IPS-18c (cell line): Measurements from ENCODE around the gene HSD3B7.
"Not testable (repeated sequence)": the region's sequence is repeated elsewhere in the genome, so short reads cannot be mapped to it uniquely, and the experiment has no call there.

ENCODE experiments used
- H3K4me3 ChIP-seq: 2 replicates; pipeline ENCODE4 v1.7.0; 2013; ENCODE audit warnings: low read depth, mild to moderate bottlenecking, low read length, moderate library complexity; ENCODE audit not compliant: insufficient read depth
- H3K9me3 ChIP-seq: one replicate; pipeline ENCODE4 v1.6.1; 2013; ENCODE audit warnings: mild to moderate bottlenecking, low read length, moderate library complexity; ENCODE audit not compliant: control insufficient read depth, insufficient read depth

HSD3B7 gene

DNA sequence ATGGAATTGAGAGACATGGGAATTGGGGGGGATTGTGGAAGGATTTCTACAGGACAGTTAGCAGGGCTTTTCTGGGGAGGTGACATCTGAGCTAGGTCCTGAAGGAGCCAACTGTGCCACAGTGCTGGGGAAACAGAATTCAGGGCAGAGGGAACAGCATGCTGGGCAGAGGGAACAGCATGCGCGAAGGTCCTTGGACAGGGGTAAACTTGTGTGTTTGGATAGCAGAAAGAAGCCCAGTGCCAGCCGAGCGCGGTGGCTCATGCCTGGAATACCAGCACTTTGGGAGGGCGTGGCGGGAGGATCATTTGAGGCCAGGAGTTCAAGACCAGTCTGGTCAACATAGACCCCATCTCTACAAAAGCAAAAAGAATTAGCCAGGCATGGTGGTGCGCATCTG is 21.6 kb downstream of the HSD3B7 start:
- Histone ChIP-seq H3K4me3 (no peak overlapping the region), H3K9me3 (peaks cover 3% of the 10 kb centered on the region)

DNA sequence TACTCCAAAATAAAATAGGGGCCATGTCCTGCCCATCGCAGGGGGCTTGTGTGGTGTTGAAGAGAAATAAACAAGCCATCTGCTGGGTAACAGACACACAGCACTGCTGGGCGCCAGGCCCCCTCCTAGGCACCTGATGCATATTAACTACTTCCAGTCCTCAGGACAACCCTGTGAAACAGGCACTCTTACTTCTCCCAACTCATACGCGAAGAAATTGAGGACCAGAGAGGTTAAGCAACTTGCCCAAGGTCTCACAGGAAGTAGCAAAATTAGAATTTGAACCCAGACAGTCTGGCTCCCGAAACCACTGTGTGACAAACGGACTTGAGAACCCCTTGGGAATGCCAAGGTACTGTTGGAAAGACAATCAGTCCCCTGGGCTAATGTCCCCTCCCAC is 22.7 kb downstream of the HSD3B7 start:
- Histone ChIP-seq H3K9me3 (peaks cover 3% of the 10 kb centered on the region), H3K4me3 (no peak overlapping the region)

DNA sequence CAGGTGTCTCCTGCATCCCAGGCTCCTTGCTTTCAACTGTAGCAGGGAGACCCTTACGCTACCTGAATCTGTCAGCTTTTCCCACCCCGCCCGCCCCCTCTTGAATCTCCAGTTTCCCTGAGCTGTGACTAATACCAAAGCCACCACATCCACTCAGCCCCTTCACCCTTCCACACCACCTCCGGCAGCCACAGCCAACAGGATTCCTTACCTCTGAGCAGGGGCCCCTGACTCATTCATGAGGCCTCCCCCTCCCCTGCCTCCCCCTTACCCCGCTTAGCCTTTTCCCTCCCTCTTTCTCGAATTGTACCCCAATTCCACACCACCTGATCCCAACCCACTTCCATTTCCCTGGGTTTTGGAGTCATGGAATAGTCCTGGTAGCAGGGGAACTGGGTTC is 23.1 kb downstream of the HSD3B7 start:
- H3K9me3 ChIP-seq = peaks cover 3% of the 10 kb centered on the region
- H3K4me3 ChIP-seq = no peak overlapping the region

DNA sequence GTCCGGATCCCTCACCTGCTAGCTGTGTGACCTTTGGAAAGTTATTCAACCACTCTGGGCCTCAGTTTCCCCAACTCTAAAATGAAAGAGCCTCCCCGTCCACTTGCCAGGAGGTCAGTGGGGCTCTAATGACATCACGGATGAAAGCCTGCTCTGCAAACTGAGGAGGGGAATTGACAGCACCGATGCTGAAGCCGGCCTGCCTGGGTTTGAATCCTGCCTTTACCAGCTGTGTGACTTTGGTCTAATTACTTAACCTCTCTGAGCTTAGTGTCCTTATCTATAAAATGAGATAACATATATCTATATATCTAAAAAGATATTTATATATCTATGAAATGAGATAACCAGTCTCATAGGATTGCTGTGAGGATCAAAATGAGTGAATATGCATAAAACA is 23.5 kb downstream of the HSD3B7 start:
- no peak overlapping the region for H3K4me3 ChIP-seq
- peaks cover 3% of the 10 kb centered on the region for H3K9me3 ChIP-seq

DNA sequence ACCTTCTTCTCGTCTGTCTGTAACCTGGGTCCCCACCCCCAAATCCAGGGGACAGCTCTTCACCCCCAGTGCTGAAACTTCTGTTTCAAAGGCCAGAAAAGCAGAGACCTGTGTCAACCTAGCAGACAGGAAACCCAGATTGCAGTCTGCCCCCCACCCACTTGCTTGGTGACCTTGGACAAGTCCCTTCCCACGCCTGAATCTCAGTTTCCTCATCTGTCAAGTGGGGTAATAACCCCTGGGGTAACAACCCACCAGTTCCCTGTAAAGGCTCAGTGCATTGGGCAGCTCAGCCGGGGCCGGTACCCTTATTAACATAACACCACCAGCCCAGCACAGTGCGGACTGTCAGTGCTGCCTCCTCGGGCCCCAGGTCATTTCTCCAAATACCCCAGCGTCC is 24.1 kb downstream of the HSD3B7 start:
- H3K9me3 ChIP-seq = peaks cover 3% of the 10 kb centered on the region
- H3K4me3 ChIP-seq = peak overlapping the region; percentile 58; the same call in 1 of the 2 replicates

DNA sequence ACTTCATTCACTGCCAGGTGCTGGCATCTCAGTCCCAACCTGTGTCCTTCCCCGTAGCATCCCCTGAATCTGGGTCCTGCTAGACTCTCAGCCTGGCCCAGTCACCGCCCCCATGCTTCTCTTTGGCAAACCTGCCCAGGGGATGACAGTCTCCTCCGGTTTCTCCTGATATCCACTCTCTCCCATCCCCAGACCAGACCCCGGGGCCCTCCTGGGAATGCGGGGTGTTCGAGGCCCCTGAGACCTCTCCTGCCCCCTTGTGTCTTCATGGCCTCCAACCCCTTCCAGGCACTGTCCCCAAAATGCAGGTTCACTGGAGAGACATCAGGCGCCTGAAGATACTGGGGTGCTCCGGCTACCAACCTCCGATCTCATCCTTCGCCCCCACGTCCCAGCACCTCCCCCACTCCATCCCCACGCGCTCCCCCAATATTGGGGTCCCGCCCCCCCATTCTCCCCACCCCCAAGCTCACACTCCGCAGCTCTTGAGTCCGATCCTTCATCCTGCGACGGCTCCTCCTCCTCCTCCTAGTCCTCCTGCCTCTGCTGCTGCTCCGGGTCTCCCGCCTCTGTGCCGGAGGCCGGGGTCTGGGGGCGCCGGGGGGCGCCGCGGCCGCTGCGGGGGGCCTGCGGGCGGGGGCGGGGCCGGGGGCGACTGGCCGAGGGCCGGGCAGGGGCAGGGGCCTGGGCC is 25.0 kb downstream of the HSD3B7 start:
- peak overlapping the region; percentile 58 for H3K4me3 ChIP-seq
- peaks cover 3% of the 10 kb centered on the region for H3K9me3 ChIP-seq

DNA sequence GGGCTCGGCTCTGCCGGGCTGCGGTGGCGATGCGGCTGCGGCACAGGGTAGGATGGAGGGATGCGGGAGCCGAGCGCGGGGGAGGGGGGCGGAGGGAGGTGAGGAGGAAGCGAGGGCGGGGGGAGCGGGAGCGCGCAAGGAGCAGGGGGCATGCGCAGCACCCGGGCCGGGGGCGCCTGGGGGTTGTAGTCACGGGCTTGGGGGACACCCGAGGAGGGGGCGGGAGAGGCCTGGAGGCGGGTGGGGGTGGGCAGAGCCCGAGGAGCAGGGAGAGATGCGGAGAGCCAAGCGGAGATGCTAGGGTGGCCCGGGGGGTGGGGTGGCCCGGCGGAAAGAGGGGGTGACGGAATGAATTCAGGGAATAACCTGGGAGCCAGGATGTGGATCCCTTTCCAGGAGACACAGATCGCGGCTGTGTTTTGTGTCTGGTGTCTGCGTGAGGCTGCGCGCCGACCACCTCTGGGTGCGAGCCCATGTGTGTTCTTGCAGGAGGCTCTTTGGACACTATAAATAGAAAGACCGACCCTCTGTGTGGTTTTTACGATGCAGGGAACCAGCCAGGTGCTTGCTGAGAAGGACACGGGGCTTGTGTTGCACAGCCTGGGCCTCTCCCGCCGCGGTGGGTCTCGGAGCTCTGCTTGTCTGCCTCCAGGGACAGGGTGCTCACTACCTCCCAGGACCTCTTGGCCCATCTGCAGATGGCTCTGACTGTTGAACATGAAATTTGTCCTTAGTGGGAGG is 25.7 kb downstream of the HSD3B7 start, which contains the start of gene STX1B:
Gene STX1B, minus strand, starts transcription at position 54 of the 741 bp plus-strand sequence. CDS start 242 bp downstream, outside the sequence.
- Histone ChIP-seq H3K4me3 (peak within 1 kb of the TSS; percentile 58), H3K9me3 (peaks cover 3% of the 10 kb centered on the region)

DNA sequence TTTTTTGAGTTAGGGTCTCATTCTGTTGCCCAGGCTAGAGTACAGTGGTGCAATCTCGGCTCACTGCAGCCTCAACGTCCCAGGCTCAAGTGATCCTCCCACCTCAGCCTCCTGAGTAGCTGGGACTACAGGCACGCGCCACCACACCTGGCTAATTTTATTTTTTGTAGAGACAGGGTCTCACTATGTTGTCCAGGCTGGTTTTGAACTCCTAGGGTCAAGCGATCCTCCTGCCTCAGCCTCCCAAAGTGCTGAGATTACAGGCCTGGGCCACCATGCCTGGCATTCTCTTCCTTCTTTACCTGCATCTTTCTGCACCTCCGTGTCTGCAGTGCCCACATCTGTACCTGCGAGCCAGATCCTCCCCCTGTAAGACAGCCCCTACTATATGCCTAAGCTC is 26.8 kb downstream of the HSD3B7 start:
- not testable (repeated sequence) for H3K4me3 ChIP-seq, H3K9me3 ChIP-seq

DNA sequence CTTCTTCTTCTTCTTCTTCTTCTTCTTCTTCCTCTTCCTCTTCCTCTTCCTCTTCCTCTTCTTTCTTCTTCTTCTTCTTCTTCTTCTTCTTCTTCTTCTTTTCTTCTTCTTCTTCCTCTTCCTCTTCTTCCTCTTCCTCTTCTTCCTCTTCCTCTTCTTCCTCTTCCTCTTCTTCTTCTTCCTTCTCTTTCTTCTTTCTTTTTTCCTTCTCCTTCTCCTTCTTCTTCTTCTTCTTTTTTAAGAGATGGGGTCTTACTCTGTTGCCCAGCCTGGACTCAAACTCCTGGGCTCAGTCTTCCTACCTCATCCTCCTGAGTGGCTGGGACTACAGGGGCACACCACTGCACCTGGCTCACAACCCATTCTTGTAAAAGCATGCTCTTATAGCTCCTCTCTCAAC is 28.3 kb downstream of the HSD3B7 start:
- H3K4me3 ChIP-seq, H3K9me3 ChIP-seq: not testable (repeated sequence)

DNA sequence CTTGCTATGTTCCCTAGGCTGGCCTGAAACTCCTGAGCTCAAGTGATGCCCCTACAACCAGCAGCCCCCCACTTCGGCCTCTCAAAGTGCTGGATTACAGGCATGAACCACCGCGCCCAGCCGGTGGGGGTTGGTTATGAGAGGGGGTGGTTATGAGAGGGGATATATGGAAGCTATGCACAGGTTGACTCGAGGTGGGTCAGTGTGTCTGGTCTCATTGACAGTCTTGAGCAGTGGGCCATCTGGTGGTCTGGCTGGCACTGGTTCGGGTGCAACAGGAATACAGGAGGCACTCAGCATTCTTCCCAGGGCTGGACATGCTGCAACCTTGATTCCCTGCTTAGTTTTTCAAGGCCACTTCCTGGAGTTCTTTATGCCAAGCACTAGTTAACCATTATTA is 31.0 kb downstream of the HSD3B7 start:
- peaks cover 3% of the 10 kb centered on the region for H3K9me3 ChIP-seq
- H3K4me3 ChIP-seq = no peak overlapping the region

DNA sequence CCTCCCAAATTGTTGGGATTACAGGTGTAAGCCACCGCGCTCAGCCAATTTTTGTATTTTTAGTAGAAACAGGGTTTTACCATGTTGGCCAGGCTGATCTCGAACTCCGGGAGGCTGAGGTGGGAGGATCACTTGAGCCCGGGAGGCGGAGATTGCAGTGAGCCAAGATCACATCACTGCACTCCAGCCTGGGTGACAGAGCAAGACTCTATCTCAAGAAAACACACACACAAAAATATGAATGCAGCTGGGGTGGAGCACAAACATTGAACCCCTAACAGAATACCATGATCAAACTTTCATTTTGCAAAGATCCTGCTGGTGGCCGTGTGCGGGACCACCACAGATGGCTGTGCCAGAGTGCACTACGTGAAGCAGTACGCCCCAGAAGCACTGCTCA is 32.7 kb downstream of the HSD3B7 start:
- not testable (repeated sequence) for H3K9me3 ChIP-seq, H3K4me3 ChIP-seq

DNA sequence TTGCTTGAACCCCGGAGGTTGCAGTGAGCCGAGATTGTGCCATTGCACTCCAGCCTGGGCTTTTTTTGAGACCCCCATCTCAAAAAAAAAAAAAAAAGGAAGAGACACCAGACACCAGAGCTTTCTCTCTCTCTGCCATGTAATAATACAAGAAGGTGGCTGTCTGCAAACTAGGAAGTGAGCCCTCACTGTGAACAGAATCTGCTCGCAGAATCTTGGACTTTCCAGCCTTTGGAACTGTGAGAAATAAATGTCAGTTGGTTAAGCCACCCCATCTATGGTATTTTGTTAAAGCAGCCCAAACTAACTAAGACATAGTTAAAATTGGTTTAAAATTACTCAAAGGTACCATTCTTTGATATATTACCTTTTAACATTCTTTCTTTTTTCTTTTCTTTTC is 35.5 kb downstream of the HSD3B7 start:
- Histone ChIP-seq H3K9me3 (no peaks in the 10 kb centered on the region), H3K4me3 (no peak overlapping the region)

DNA sequence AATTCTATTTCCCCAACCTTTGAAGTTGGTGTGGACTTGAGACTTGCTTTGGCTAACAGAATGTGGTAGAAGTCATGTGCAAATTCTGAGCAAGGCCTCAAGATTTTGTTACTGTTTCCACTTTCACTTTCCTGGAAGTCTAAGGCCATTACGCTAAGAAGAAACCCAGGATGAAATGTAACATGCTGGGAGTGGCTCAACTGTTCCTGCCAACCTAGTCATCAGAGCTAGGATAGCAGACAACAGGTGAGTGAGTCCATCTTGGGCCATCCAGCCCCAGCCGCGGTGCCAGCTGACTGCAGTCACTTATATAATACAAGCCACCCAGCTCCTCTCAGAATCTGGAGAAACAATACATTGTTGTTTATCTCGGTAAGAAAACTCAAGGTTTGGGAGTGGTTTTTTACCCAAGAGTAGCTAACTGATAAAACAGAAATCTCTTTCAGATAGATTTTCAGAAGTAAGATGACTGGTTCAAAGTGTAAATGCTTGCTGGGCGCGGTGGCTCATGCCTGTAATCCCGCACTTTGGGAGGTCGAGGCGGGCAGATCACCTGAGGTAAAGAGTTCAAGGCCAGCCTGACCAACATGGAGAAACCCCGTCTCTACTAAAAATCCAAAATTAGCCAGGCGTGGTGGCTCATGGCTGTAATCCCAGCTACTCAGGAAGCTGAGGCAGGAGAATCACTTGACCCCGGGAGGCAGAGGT is 37.7 kb downstream of the HSD3B7 start:
- Histone ChIP-seq H3K4me3 (no peak overlapping the region), H3K9me3 (no peaks in the 10 kb centered on the region)

DNA sequence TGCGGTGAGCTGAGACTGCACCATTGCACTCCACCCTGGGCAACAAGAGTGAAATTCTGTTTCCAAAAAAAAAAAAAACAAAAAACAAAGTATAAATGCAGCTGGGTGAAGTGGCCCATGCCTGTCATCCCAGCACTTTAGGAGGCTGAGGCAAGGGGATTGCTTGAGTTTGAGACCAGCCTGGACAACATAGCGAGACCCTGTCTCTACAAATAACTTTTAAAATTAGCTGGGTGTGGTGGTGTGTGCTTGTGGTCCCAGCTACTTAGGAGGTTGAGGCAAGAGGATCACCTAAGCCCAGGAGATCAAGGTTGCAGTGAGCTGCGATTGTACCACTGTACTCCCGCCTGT is 38.2 kb downstream of the HSD3B7 start:
- no peak overlapping the region for H3K4me3 ChIP-seq

DNA sequence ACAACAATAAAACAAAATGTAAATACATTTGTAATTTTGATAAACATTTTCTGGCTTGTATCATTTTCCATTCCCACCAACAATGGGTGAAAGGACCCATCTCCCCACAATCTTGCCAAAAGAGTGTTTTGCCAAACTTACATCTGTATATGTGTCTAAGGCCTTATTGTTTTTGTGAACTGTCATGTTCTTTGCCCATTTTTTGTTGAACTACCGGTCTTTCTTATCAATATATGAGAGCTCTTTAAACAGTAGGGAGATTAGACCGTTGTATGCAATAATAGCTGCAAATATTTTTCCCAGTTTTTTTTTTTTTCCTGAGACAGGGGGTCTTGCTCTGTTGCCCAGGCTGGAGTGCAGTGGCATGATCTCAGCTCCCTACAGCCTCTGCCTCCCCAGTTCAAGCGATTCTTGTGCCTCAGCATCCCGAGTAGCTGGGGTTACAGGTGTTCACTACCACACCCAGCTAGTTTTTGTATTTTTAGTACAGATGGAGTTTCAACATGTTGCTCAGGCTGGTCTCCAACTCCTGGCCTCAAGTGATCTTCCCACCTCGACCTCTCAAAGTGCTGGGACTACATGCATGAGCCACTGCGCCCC is 38.7 kb downstream of the HSD3B7 start:
- Histone ChIP-seq H3K4me3 (no peak overlapping the region), H3K9me3 (no peaks in the 10 kb centered on the region)

More for the DNA sequence above, 38.2 kb downstream of the HSD3B7 start:
- no peaks in the 10 kb centered on the region for H3K9me3 ChIP-seq

DNA sequence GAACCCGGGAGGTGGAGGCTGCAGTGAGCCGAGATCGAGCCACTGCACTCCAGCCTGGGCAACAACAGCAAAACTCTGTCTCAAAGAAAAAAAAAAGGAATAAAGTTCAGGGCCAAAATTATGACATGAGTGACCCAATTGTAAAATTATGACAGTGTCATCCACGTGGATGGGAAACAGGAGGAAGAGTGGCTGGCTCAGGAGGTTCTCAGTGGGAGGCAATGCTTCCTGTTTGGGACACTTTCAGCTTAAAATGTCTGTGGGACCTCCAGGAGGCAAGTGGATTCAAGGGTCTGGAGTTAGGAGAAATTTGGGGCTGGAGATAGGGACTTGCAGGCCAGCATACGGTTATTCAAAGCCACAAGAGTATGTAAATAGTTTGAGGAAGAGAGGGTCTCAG is 40.3 kb downstream of the HSD3B7 start:
- Histone ChIP-seq H3K9me3 (no peaks in the 10 kb centered on the region), H3K4me3 (no peak overlapping the region)

DNA sequence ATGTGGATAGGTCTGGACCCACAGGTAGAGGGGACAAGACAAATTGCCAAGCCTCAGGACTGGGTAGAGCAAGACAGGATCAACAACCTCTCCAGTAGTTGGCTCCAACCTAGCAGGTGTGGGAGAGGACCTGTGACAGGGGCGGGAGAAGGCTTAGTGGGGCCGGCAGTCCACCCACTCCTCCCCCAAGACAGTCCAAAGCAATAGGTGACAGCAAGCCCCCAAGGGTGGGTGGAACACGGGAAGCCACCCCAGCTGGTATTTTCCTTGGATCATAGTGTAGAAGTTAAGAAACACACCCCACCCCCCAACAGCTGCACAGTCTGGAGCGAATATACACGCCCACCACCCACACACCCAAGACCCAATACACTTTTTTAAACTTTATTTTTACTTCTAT is 44.3 kb downstream of the HSD3B7 start:
- Histone ChIP-seq H3K9me3 (no peaks in the 10 kb centered on the region), H3K4me3 (no peak overlapping the region)

DNA sequence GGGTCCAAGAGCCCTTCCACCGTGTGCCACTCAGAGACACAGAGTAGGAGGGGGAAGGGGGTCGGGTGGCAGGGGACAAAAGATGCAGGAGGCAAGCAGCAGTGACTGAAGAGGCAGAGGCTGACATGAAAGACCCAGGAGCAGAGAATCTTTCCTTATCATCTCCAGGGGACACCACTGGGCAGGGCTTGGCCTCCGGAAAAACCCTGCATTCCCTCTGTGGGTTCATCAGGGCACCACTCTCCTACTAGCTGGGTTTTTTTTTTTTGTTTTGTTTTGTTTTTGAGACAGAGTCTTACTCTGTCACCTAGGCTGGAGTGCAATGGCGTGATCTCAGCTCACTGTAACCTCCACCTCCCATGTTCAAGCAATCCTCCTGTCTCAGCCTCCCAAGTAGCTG is 46.3 kb downstream of the HSD3B7 start:
- no peaks in the 10 kb centered on the region for H3K9me3 ChIP-seq
- no peak overlapping the region for H3K4me3 ChIP-seq
